NCI-H510A (cell line): ENCODE measurements around the gene GJC1.
"Not testable (repeated sequence)": the region's sequence is repeated elsewhere in the genome, so short reads cannot be mapped to it uniquely, and the experiment has no call there.

ENCODE experiments used
- DNase-seq: peaks from one replicate; lab custom pipeline; 2025; lab: John Stamatoyannopoulos, UW

Gene GJC1

DNA sequence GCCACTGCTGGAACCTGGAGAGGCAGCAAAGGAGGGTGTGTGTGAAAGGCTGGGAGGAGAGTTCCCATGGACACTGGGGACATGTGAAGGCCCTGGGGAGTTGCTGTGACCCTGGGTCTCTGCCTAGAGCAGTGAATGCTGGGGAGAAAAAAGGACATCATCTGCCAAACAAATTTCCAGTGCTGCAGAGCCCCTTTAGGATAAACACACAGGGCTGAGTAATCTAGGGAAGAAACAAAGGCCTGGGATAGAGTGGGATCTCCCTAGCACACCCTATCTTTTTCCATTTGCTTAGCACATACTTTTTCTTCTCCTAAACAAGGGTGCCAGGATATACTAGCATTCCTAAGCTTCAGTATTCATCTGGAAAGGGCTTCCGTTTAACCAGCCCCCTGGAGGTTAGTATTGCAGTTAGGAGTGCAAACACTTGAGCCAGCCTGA, 14.3 kb upstream of the GJC1 start:
- no peak for DNase-seq

DNA sequence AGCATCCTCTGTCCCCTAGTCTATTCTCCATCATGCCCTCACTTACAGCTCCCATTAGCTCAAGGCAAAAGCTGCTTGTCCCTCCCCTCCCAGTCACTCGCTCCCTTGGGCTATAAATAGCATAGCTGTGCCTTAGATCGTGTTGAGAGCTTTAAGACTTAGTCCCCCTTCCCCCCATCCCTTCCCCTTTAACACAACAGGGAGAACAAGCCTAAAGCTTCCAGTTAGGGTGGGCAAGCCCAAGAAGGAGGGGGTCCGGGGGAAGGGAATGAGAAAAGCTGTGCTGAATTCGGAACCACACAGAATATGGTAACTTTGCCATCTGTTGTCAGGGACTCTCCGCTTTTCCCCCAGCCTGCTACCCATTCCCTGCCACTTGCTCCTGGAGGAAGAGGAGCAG, 12.7 kb upstream of the GJC1 start:
- no peak for DNase-seq

DNA sequence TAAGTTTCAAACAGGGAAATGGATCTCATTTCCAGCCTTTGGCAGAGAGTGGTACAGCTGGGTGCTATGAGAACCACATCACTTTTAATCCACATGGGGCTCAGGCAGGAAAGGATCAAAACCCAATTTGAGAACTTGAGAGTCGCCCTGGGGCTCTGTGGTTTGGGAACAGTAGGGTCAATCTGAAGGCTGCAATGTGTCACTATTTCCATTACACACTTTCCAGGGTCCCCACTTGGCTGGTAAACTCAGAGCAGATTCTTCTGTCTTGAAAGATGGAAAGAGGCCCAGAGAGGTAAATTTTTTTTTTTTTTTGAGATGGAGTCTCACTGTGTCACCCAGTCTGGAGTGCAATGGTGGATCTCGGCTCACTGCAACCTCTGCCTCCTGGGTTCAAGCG, 10.8 kb upstream of the GJC1 start:
- DNase-seq = no peak

GRCh38 chr17:44840274-44840673, 10.2 kb upstream of the GJC1 start:
- no peak for DNase-seq

GRCh38 chr17:44837196-44837595, 7.1 kb upstream of the GJC1 start:
- DNase-seq = no peak

GRCh38 chr17:44832805-44833204, 2.7 kb upstream of the GJC1 start:
- no peak for DNase-seq

- DNase-seq = no peak
Observed at GRCh38 chr17:44831371-44831770, 1.3 kb upstream of the GJC1 start.

GRCh38 chr17:44830359-44831288, 537 bp upstream of the GJC1 start:
- no peak for DNase-seq

- DNase-seq = no peak
Observed at GRCh38 chr17:44828919-44829522, 1.1 kb downstream of the GJC1 start.

DNA sequence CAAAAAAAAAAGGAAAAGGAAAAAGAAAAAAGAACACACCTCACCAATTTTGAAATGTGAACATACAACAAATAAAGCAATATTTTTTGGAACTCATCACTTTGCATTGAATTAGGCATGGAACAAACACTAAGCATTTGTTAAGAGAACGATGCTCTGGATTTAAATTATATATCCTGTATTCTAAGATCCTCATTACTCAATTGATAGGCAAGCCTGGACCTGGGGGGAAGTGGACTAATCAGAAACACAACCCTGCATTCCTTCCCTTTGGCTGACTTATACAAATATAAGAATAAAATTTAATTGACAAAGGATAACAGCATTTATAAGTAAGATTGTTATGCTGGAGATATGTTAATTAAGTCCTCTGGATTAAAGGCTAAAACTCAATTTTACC, 2.2 kb downstream of the GJC1 start:
- DNase-seq = no peak

DNA sequence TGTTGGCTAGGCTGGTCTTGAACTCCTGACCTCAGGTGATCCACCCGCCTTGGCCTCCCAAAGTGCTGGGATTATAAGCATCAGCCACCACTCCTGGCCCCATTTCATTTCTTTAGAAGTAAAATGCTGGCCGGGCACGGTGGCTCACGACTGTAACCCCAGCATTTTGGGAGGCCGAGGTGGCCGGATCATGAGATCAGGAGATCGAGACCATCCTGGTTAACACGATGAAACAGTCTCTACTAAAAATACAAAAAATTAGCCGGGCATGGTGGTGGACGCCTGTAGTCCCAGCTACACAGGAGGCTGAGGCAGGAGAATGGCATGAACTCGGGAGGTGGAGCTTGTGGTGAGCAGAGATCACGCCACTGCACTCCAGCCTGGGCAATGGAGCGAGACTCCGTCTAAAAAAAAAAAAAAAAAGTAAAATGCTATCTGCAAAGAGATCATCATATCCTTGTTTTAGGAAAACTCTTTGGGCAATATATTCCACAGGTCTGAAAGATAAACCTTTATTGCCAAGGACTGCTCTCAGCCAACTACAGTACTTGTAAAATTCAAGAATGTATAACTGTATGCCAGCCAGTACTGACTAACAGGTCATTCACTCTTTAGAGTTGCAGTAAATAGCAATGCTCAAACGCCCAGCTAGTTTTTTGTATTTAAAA, 3.8 kb downstream of the GJC1 start:
- DNase-seq = no peak

- DNase-seq = not testable (repeated sequence)
Observed at GRCh38 chr17:44825236-44825635, 4.9 kb downstream of the GJC1 start.

GRCh38 chr17:44820631-44821212, 9.4 kb downstream of the GJC1 start:
- peak; percentile 23 for DNase-seq

- not testable (repeated sequence) for DNase-seq
Observed at GRCh38 chr17:44818508-44818907, 11.6 kb downstream of the GJC1 start.

- no peak for DNase-seq
Observed at GRCh38 chr17:44812263-44812662, 17.8 kb downstream of the GJC1 start.

GRCh38 chr17:44808656-44809388, 21.3 kb downstream of the GJC1 start:
- not testable (repeated sequence) for DNase-seq

GRCh38 chr17:44808156-44808555, 21.9 kb downstream of the GJC1 start:
- DNase-seq = no peak

- DNase-seq = no peak
Observed at GRCh38 chr17:44807817-44808155, 22.3 kb downstream of the GJC1 start.

DNA sequence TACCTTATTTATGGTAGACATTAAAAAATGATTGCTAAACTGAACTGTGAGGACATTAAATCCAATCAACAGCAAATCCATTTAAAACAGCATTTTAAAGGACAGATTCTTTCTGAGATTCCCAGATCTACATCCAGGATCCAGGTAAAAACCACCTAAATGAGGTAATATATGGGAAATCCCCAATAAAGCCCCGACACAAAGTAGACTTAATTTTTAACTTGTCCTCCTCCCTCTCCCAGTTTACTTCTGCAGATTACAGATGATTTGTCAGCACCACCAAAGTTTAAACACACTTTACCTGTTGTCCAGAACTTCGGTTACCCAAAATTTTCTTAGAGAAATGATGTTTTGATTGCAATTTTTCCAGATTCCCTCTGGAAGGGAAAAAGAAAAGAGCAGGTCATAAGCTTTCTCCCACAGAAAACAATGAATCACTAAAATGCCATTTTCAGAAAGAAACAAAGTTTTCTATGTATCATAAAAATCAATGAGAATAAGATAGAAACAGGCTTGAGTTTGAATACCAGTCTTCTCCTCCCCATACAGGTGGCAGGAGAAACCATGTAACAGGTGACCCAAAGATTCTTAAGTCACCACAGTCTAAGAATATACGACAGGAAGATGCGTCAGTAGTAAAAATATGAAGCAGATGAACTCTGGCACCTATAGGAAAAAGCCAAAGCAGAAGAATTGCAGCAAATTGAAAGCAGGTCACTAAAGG, 22.8 kb downstream of the GJC1 start:
- no peak for DNase-seq

DNA sequence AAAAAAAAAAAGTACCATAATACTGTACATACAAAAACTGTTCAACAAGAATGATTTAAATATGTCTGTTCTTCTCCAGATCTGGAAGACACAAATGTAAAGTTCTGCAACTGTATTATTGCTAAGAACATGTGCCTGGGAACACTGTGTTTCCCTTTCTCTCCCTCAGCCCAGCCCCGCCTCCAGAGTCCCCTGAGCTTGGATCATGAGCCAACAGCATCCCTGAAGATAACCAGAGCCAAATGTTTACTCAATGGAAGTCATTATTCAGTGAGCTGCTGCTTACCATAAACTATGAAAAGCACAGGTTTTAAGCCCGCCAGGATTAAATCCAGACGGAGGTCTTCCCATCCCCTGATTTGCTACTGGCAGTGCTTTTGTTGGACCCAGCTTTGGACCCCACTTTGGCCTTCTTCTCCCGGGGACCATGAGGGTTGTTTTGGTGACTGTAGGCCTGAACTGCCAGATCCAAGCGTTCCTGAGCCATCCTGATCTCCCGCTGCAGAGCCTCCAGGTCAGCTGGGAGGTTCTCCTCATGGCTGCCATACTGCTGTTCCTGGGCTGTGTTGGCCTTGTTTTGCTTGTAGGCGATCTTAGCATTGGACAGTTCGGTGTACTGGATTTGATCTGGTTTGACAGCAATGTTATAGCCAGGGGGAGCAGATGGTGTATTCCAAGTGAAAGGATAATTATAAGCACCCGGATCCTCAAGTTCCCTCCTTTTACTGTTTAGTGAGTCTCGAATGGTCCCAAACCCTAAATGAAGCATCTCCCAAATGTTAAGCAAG, 25.6 kb downstream of the GJC1 start:
- DNase-seq = no peak
